A172 (cell line): Measurements from ENCODE around the gene SCART1. TPM values are rescaled to one million over a fixed set of nuclear protein-coding genes. Genes with fewer than 3 reads are reported as not detected.

Experiments
- total RNA-seq: library from RNA; depleted of rRNA; stranded (reverse); fragments of >200 nt; shearing (Covaris generic); gene quantifications from 2 replicates; pipeline ENCODE4 v1.2.3, GENCODE V29; 2014; rRNA removed

The SCART1 gene
- total RNA-seq, 1 experiment from 2014 or later: not detected

Other genes with a start within 250 kb of the SCART1 start
- gene UTF1, start 223.7 kb upstream of the SCART1 start, total RNA-seq: not detected in 2 replicates
- not detected in 2 replicates for gene VENTX, start 216.1 kb upstream of the SCART1 start, total RNA-seq
- 0.31 and 0.93 TPM in 2 replicates for gene ADAM8, start 177.1 kb upstream of the SCART1 start, total RNA-seq
- 29.3 and 35.9 TPM in 2 replicates for gene TUBGCP2, start 145.1 kb upstream of the SCART1 start, total RNA-seq
- gene ZNF511, start 145.0 kb upstream of the SCART1 start, total RNA-seq: 13.4 and 26.6 TPM in 2 replicates
- not detected in 2 replicates for gene CALY, start 117.0 kb upstream of the SCART1 start, total RNA-seq
- 0.60 TPM in 1 of 2 replicates, not detected in the other for gene PRAP1, start 106.6 kb upstream of the SCART1 start, total RNA-seq
- gene FUOM, start 95.9 kb upstream of the SCART1 start, total RNA-seq: 6.6 and 9.6 TPM in 2 replicates
- gene ECHS1, start 80.6 kb upstream of the SCART1 start, total RNA-seq: 102 and 108 TPM in 2 replicates
- 5.3 and 6.1 TPM in 2 replicates for gene PAOX, start 74.7 kb upstream of the SCART1 start, total RNA-seq
- gene MTG1, start 59.8 kb upstream of the SCART1 start, total RNA-seq: 13.7 and 20.4 TPM in 2 replicates
- gene SPRN, start 29.3 kb upstream of the SCART1 start, total RNA-seq: not detected in 2 replicates
- not detected in 2 replicates for gene CYP2E1, start 73.4 kb downstream of the SCART1 start, total RNA-seq
- gene SYCE1, start 111.6 kb downstream of the SCART1 start, total RNA-seq: not detected in 2 replicates
- not detected in 2 replicates for gene FRG2B, start 172.8 kb downstream of the SCART1 start, total RNA-seq